NCI-H2107 (cell line): Measurements from ENCODE around the gene RNF168.
"Not testable (repeated sequence)": the region's sequence is repeated elsewhere in the genome, so short reads cannot be mapped to it uniquely, and the experiment has no call there.

ENCODE experiments used
- DNase-seq: peaks from one replicate; lab custom pipeline; 2025; lab: John Stamatoyannopoulos, UW

Gene RNF168

GRCh38 chr3:196514913-196515621 lies 11.5 kb upstream of the RNF168 start, which contains the start of gene SMCO1:
Gene SMCO1, minus strand, starts transcription at chr3:196515346. Its CDS starts 137 bp downstream, at chr3:196515209.
- no peak for DNase-seq

GRCh38 chr3:196514350-196514716 lies 10.8 kb upstream of the RNF168 start:
- DNase-seq = no peak

DNA sequence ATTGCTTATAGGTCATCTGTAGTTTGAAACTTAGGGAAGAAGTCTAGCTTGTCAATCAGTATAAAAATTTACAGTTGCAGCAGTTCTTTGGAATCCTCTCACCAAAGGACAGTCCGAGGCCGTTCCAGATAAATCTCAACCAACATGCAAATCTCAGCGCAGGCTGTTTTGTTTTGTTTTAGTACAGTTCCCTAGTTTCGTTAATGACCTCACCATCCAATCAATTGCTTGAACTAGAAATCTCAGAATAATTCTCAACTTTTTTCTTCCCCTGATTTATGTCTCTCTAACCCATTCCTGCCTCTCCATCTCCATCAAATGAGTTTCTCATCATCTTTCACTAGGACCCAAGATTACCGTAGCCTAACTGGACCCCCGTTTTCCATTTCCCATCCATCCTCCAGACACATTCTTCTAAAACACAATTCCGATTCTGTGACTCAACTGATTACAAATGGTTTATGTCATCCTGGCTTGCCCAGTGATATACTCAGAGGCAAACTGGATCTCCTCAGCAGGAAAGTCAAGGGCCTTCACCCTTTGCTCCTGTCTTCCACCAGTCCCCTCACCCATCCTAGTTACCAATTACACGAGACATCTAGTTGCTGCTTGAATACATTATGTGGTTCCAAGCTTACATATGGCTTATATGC lies 10.3 kb upstream of the RNF168 start:
- no peak for DNase-seq

DNA sequence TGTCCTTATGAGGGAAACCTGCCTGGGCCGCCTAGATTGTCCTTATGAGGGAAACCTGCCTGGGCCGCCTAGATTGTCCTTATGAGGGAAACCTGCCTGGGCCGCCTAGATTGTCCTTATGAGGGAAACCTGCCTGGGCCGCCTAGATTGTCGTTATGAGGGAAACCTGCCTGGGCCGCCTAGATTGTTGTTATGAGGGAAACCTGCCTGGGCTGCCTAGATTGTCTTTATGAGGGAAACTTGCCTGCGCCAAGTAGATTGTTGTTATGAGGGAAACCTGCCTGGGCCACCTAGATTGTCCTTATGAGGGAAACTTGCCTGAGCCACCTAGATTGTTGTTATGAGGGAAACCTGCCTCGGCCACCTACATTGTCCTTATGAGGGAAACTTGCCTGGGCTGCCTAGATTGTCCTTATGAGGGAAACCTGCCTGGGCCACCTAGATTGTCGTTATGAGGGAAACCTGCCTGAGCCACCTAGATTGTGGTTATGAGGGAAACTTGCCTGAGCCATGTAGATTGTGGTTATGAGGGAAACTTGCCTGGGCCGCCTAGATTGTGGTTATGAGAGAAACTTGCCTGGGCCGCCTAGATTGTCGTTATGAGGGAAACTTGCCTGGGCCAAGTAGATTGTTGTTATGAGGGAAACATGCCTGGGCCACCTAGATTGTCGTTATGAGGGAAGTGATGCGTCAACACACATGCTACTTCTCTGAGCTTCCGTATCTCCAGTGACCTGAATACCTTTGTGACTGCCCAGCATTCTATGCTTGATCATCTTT lies 8.3 kb upstream of the RNF168 start:
- DNase-seq = not testable (repeated sequence)

- DNase-seq = not testable (repeated sequence)
These were observed 7.5 kb upstream of the RNF168 start for GRCh38 chr3:196511108-196511507.

DNA sequence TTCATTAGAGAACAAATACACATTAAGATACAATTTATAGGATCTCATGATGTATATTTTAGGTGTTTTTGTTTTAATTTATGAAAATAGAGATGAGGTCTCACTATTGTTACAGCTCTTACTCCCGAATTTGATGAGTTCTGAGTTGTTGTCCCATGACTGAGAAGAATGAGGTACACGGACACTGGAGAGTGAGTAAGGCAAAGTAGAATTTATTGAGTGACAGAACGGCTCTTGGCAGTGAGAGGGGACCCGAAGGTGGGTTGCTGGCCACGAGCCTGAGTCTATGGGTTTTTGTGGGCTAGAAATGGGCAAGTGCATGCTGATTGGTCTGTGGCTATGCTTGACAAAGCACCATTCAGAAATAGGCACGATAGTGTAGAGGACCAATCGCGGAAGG lies 3.1 kb upstream of the RNF168 start:
- DNase-seq = no peak

GRCh38 chr3:196504556-196504955 lies 988 bp upstream of the RNF168 start:
- no peak for DNase-seq

DNA sequence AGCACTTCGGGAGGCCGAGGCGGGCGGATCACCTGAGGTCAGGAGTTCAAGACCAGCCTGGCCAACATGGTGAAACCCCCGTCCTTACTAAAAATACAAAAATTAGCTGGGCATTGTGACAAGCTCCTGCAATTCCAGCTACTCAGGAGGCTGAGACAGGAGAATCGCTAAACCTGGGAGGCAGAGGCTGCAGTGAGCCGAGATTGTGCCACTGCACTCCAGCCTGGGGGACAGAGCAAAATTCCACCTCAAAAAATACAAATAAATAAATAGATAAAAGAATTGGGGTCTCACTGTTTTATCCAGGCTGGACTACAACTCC lies 470 bp upstream of the RNF168 start:
- not testable (repeated sequence) for DNase-seq

DNA sequence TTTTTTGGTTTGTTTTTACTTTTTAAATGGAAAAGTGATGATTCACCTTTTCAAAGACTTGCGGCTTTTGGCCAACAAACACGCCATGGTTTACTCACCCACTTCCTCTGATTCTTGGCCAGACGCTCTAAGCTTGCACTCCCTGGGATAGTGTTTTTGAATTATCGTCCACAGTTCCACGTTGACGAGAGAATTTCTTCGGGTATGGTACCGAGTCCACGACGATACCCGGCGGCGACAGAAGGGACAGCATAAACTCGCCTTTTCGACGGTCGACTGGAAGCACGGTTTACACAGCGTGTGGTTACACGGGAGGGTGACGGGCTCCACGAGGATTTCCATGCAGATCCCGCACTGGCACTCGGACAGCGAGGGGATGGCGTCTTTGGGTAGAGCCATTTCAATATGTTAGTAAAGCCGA lies 783 bp downstream of the RNF168 start:
- no peak for DNase-seq

GRCh38 chr3:196501316-196502044 lies 2.1 kb downstream of the RNF168 start:
- no peak for DNase-seq

GRCh38 chr3:196499807-196500524 lies 3.6 kb downstream of the RNF168 start:
- DNase-seq = no peak

- DNase-seq = no peak
These were observed 4.5 kb downstream of the RNF168 start for GRCh38 chr3:196499061-196499460.

- DNase-seq = no peak
These were observed 5.3 kb downstream of the RNF168 start for GRCh38 chr3:196498297-196498696.

DNA sequence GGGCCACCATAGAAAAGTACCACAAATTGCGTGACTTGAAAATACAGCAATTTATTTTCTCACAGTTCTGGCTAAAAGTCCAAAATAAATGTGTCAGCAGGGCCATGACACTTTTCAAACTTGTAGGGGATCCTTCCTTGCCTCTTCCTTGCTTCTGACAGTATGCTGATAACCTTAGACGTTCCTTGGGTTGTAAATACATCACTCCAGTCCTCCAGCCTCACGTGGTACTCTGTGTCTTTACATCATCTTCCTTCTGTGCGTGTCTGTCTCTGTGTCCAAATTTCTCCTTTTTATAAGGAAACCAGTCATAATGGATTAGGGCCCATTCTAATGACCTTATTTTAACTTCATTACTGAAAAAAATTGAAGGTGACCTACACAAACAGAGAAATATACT lies 7.4 kb downstream of the RNF168 start:
- no peak for DNase-seq

DNA sequence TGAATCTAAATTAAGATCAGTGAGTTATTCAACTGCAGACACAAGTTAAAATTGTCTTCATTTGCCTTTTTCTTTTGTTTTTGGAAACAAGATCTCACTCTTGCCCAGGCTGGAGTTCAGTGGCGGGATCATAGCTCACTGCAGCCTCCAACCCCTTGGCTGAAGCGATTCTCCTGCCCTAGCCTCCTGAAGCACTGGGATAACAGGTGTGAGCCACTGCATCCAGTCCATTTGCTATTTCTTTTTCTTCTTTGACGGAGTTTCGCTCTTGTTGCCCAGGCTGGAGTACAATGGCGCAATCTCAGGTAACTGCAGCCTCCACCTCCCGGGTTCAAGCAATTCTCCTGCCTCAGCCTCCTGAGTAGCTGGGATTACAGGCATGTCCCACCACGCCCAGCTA lies 10.3 kb downstream of the RNF168 start:
- no peak for DNase-seq

DNA sequence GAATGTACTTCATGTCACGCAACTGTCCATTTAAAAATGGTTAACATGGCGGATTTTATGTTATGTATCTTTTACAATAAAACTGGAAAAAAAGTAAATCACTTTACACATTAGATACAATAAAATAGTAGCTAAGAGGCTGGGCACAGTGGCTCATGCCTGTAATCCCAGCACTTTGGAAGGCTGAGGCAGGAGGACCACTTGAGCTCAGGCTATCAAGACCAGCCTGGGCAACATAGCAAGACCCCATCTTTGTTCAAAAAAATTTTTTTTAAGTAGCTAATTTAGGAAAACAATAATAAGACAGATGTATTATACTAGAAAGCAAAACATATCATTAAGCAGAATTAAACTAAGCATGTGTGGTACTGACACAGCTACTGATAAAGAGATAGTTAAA lies 11.5 kb downstream of the RNF168 start:
- no peak for DNase-seq

GRCh38 chr3:196489747-196490146 lies 13.8 kb downstream of the RNF168 start:
- no peak for DNase-seq

DNA sequence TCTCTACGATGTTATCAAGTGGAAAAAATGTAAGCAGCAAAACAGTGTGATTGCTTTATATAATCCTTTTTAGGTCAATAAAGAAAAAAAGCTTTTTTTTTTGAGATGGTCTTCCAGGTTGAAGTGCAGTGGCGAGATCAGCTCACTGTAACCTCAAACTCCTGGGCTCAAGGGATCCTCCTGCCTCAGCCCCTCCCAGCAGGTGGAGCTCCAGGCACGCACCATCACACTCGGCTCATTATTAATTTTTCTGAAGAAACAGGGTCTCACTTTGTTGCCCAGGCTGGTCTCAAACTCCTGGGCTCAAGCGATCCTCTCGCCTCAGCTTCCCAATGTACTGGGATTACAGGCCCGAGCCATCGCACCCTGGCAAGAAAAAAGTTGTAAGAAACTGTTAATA lies 17.3 kb downstream of the RNF168 start:
- no peak for DNase-seq

- DNase-seq = no peak
These were observed 25.9 kb downstream of the RNF168 start for GRCh38 chr3:196477678-196478077.

DNA sequence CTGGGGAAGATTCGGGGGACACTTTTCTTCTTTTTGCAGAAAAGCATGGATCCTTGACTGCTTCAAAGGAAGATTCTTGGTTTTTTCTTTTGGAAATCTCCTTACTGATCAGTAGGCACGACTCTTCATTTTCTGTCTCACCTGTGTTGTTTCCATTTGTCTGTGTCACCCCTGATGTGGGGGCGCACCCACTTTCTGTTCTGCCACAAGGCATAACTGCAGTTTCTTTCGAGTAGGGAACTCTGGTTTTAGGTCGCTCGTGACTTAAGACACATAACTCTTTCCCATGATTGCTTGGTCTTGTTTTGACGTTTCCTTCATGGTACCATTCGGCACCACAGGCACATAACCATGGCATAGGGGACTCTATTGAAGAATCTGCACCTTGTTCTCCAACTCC lies 31.3 kb downstream of the RNF168 start:
- DNase-seq = no peak

DNA sequence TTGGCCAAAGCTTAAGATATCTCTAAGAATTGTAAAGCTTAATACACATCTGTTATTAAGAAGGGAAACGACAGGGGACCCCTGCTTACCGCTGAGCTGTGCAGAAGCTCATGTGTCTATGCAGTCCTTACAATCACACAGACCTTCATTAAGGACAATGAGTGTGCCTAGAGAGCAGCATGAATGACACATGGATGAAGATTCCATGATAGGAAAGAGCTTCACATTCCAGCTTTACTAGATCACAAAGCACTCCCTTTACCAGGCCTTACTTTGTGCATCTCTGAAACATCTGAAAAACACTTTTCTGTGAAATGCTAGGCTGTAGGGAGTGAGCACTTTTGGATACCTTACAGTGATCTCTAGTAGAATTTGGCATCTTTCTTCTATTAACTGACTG lies 32.0 kb downstream of the RNF168 start:
- DNase-seq = no peak

DNA sequence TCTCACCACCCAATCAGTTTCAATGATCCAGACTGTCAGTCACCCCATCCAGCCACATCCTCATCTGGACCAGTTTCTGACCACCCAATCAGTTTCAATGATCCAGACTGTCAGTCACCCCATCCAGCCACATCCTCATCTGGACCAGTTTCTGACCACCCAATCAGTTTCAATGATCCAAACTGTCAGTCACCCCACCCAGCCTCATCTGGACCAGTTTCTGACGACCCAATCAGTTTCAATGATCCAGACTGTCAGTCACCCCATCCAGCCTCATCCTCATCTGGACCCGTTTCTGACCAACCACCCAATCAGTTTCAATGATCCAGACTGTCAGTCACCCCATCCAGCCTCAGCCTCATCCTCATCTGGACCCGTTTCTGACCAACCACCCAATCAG lies 33.4 kb downstream of the RNF168 start:
- DNase-seq = not testable (repeated sequence)
